H1 (cell line): Measurements from ENCODE around the gene LDAH. TPM values are rescaled to one million over a fixed set of nuclear protein-coding genes. Genes with fewer than 3 reads are reported as not detected.

ENCODE experiments used
- CTCF ChIA-PET: fragments of 300-600 bp; sonication (Branson Sonifier 250); formaldehyde crosslinking; loops from one replicate; lab custom pipeline; 2021; ENCODE audit not compliant: partially characterized antibody; lab: Charles Lee
- POLR2A ChIA-PET: fragments of 300-600 bp; sonication (Branson Sonifier 250); formaldehyde crosslinking; loops from one replicate; lab custom pipeline; 2021; ENCODE audit warnings: inconsistent platforms; ENCODE audit not compliant: partially characterized antibody; lab: Charles Lee
- DNase-seq, 2 experiments: peaks; one replicate each; pipeline versions ENCODE4 v3.0.0 to v3.0.0-alpha.2; 2010 to 2022; ENCODE audit warnings: low spot score in 2 of 2, low read depth in 1 of 2, mixed read lengths in 1 of 2
- FAIRE-seq: peaks from 2 replicates; lab custom pipeline; 2011; peaks lifted over from hg19 to GRCh38; lab: Jason Lieb, UNC
- H2AFZ ChIP-seq: 2 replicates; pipeline ENCODE4 v1.8.1; 2012; ENCODE audit warnings: low read length, inconsistent platforms
- H2AK5ac ChIP-seq: 2 replicates; pipeline ENCODE4 v1.6.1; 2013; ENCODE audit warnings: low read depth, low read length
- H2BK120ac ChIP-seq: replicated peaks from 2 replicates; pipeline ENCODE3; 2013; ENCODE audit warnings: low read depth, low read length, inconsistent platforms
- H2BK12ac ChIP-seq: 2 replicates; pipeline ENCODE4 v1.6.1; 2013; ENCODE audit warnings: low read depth, low read length
- H2BK15ac ChIP-seq: 2 replicates; pipeline ENCODE4 v1.6.1; 2013; ENCODE audit warnings: low read length
- H2BK20ac ChIP-seq: 2 replicates; pipeline ENCODE4 v1.6.1; 2013; ENCODE audit warnings: low read length
- H2BK5ac ChIP-seq: 2 replicates; pipeline ENCODE4 v1.6.1; 2013; ENCODE audit warnings: low read depth, low read length
- H3K14ac ChIP-seq: 2 replicates; pipeline ENCODE4 v1.6.1; 2013; ENCODE audit warnings: inconsistent platforms; ENCODE audit not compliant: insufficient read length
- H3K18ac ChIP-seq: 2 replicates; pipeline ENCODE4 v1.6.1; 2013; ENCODE audit warnings: low read length; ENCODE audit errors: extremely low read depth
- H3K23ac ChIP-seq: 2 replicates; pipeline ENCODE4 v1.6.1; 2013; ENCODE audit warnings: inconsistent platforms; ENCODE audit not compliant: insufficient read length
- H3K23me2 ChIP-seq: 2 replicates; pipeline ENCODE4 v1.6.1; 2013; ENCODE audit warnings: low read depth, low read length
- H3K27ac ChIP-seq: 2 replicates; pipeline ENCODE4 v1.6.1; 2011; ENCODE audit warnings: low read depth, low read length, inconsistent platforms
- H3K27me3 ChIP-seq, 4 experiments: replicated peaks in 1 of 4; 1 replicate in 1 of 4; 2 replicates in 3 of 4; pipeline versions ENCODE4 v1.6.1 to v1.8.1; 2011 to 2013; ENCODE audit warnings: low read length in 3 of 4, mild to moderate bottlenecking in 3 of 4, inconsistent platforms in 2 of 4, mixed read lengths in 2 of 4, moderate library complexity in 1 of 4; ENCODE audit not compliant: control insufficient read depth in 3 of 4, insufficient read depth in 3 of 4; ENCODE audit errors: extremely low read depth in 1 of 4
- H3K36me3 ChIP-seq, 4 experiments: 2 replicates each; pipeline versions ENCODE4 v1.6.1 to v1.8.1; 2011 to 2013; ENCODE audit warnings: mild to moderate bottlenecking in 4 of 4, low read length in 3 of 4, moderate library complexity in 2 of 4, control low read depth in 1 of 4, inconsistent platforms in 1 of 4; ENCODE audit not compliant: insufficient read depth in 4 of 4, control insufficient read depth in 2 of 4
- H3K4ac ChIP-seq: replicated peaks from 2 replicates; pipeline ENCODE3; 2013; ENCODE audit warnings: low read length, low read depth, mixed read lengths, inconsistent platforms; ENCODE audit not compliant: insufficient read length
- H3K4me1 ChIP-seq, 4 experiments: replicated peaks in 1 of 4; 1 replicate in 1 of 4; 2 replicates in 3 of 4; pipeline versions ENCODE4 v1.6.1 to v1.8.1; 2011 to 2013; ENCODE audit warnings: low read length in 3 of 4, inconsistent platforms in 2 of 4, mixed read lengths in 1 of 4; ENCODE audit not compliant: insufficient read depth in 4 of 4, control insufficient read depth in 3 of 4
- H3K4me2 ChIP-seq, 2 experiments: 2 replicates each; pipeline versions ENCODE4 v1.6.1 to v1.8.1; 2011 to 2013; ENCODE audit warnings: low read depth in 2 of 2, low read length in 2 of 2, control low read depth in 1 of 2, inconsistent platforms in 1 of 2, mild to moderate bottlenecking in 1 of 2; ENCODE audit not compliant: insufficient read depth in 1 of 2
- H3K4me3 ChIP-seq, 4 experiments: fragments of 200-600, 300-600 bp in 1 of 4; sonication (generic), shearing (Covaris generic), sonication (Bioruptor Twin) in 1 of 4; 2 replicates each; pipeline versions ENCODE4 v1.5.1 to v1.8.1; 2011 to 2016; ENCODE audit warnings: low read length in 4 of 4, low read depth in 3 of 4, control low read depth in 2 of 4, inconsistent platforms in 2 of 4, mild to moderate bottlenecking in 2 of 4, mixed read lengths in 1 of 4, moderate library complexity in 1 of 4; ENCODE audit not compliant: insufficient read depth in 2 of 4; ENCODE audit errors: extremely low read depth in 1 of 4
- H3K56ac ChIP-seq: replicated peaks from 2 replicates; pipeline ENCODE3; 2013; ENCODE audit warnings: low read depth, mild to moderate bottlenecking, mixed read lengths, low read length, inconsistent platforms; ENCODE audit not compliant: insufficient read length
- H3K79me1 ChIP-seq: 2 replicates; pipeline ENCODE4 v1.6.1; 2013; ENCODE audit warnings: low read depth, low read length, control low read depth
- H3K79me2 ChIP-seq, 2 experiments: 2 replicates each; pipeline versions ENCODE4 v1.6.1 to v1.8.1; 2012 to 2013; ENCODE audit warnings: low read length in 2 of 2, mild to moderate bottlenecking in 2 of 2, inconsistent platforms in 1 of 2; ENCODE audit not compliant: insufficient read depth in 2 of 2, control insufficient read depth in 1 of 2
- H3K9ac ChIP-seq, 4 experiments: replicated peaks in 1 of 4; 1 replicate in 1 of 4; 2 replicates in 3 of 4; pipeline versions ENCODE4 v1.6.1 to v1.8.1; 2011 to 2013; ENCODE audit warnings: low read depth in 3 of 4, low read length in 3 of 4, control low read depth in 2 of 4, mild to moderate bottlenecking in 2 of 4, moderate library complexity in 2 of 4, inconsistent platforms in 1 of 4; ENCODE audit errors: extremely low read depth in 1 of 4
- H3K9me3 ChIP-seq, 2 experiments: 2 replicates each; pipeline versions ENCODE4 v1.6.1 to v1.8.1; 2012 to 2013; ENCODE audit warnings: mild to moderate bottlenecking in 2 of 2, moderate library complexity in 2 of 2, control low read depth in 1 of 2, inconsistent platforms in 1 of 2, low read depth in 1 of 2, low read length in 1 of 2, mixed read lengths in 1 of 2; ENCODE audit not compliant: insufficient read depth in 2 of 2
- H4K20me1 ChIP-seq, 2 experiments: replicated peaks in 1 of 2; 2 replicates each; pipeline versions ENCODE3 to v1.8.1; 2011 to 2013; ENCODE audit warnings: inconsistent platforms in 2 of 2, low read length in 2 of 2, mild to moderate bottlenecking in 1 of 2; ENCODE audit not compliant: insufficient read depth in 2 of 2, control insufficient read depth in 1 of 2
- H4K5ac ChIP-seq: 2 replicates; pipeline ENCODE4 v1.6.1; 2013; ENCODE audit warnings: low read length, low read depth, mixed read lengths, inconsistent platforms; ENCODE audit not compliant: insufficient read length
- H4K8ac ChIP-seq: 2 replicates; pipeline ENCODE4 v1.8.0; 2013; ENCODE audit warnings: mild to moderate bottlenecking, moderate library complexity, low read length, inconsistent platforms; ENCODE audit not compliant: insufficient read depth; ENCODE audit errors: extremely low read depth
- H4K91ac ChIP-seq: replicated peaks from 2 replicates; pipeline ENCODE3; 2013; ENCODE audit warnings: low read length, mixed read lengths, inconsistent platforms; ENCODE audit not compliant: insufficient read length
- EGR1 ChIP-seq: IDR thresholded peaks from 2 replicates; pipeline ENCODE4 v1.6.1; 2011; ENCODE audit warnings: low read depth, low read length, borderline replicate concordance
- EP300 ChIP-seq, 2 experiments: IDR thresholded peaks; 1 replicate in 1 of 2; 2 replicates in 1 of 2; pipeline ENCODE4 v1.6.1; 2011 to 2012; ENCODE audit warnings: low read depth in 2 of 2, low read length in 2 of 2, mild to moderate bottlenecking in 2 of 2, borderline replicate concordance in 1 of 2, inconsistent platforms in 1 of 2, moderate library complexity in 1 of 2
- WGBS, 2 experiments: shearing (Covaris generic) in 1 of 2; methylation state at CpG; one replicate each; pipeline versions ENCODE4 v1.1.6 to v1.1.7; 2013 to 2015; ENCODE audit warnings: low lambda C conversion rate in 2 of 2, mixed read lengths in 2 of 2, inconsistent platforms in 1 of 2, low coverage in 1 of 2, missing lambda C conversion rate in 1 of 2; ENCODE audit not compliant: insufficient replicate concordance in 2 of 2, insufficient coverage in 1 of 2, insufficient read length in 1 of 2; ENCODE audit errors: extremely low coverage in 1 of 2, missing lambda C conversion rate in 1 of 2; 5-methylcytosine and 5-hydroxymethylcytosine counted together
- polyA plus RNA-seq, 7 experiments: library from polyadenylated mRNA; depleted of rRNA in 3 of 7; stranded (reverse) in 5 of 7; unstranded in 2 of 7; fragments of >200 nt in 5 of 7; fragments of 200-250 nt in 2 of 7; gene quantifications; 1 replicate in 5 of 7; 2 replicates in 1 of 7; 4 replicates in 1 of 7; pipeline versions ENCODE4 v1.2.1 to v1.2.3, GENCODE V29; 2011 to 2013; ENCODE audit warnings: missing spikeins in 2 of 7, mixed read lengths in 2 of 7
- total RNA-seq: library from RNA; stranded (reverse); fragmentation: NEBNext Ultra II Directional; extraction: Animal tissue kit (Norgen Biotek cat#: 25700); gene quantifications from 2 replicates; pipeline ENCODE4 v1.2.1, GENCODE V29; 2021

Gene LDAH
- total and polyA plus RNA-seq, 2 of the 8 experiments (the other 6 are each of a cell fraction or from before 2014, with no cell fraction given) = 10.9 to 26.3 TPM

- H2BK12ac ChIP-seq = no peak overlapping the region
- no peak overlapping the region for H3K18ac ChIP-seq
- no peak overlapping the region for H3K4ac ChIP-seq
- no peak for TF ChIP-seq EGR1
- no peak for TF ChIP-seq EP300 (IDR thresholded peaks at IDR 0.05; ENCODE audit: borderline replicate concordance in 1 of 2, low read depth in 2 of 2, low read length in 2 of 2)
- no peak overlapping the region for H3K23ac ChIP-seq
- no peak overlapping the region for H4K91ac ChIP-seq
- no peak for FAIRE-seq
- H3K23me2 ChIP-seq = peaks cover 14% of the 10 kb centered on the region; the same call in 1 of the 2 replicates
- H3K79me2 ChIP-seq = no peaks in the 10 kb centered on the region
- H3K36me3 ChIP-seq = no peaks in the 10 kb centered on the region; a peak in 1 of 8 replicates
- peaks cover 2 to 11% of the 10 kb centered on the region in 2 experiments for H4K20me1 ChIP-seq
- WGBS, 2 experiments = 74% methylated on average over 5 of the region's 5 CpGs; no CpG with 5 or more reads in 1 of the 2 experiments
- H2BK20ac ChIP-seq = no peak overlapping the region
- H2AK5ac ChIP-seq = no peak overlapping the region
- peaks cover 45 to 57% (median 55%) of the 10 kb centered on the region in 4 experiments for H3K27me3 ChIP-seq
- H3K14ac ChIP-seq = no peak overlapping the region
- H2BK5ac ChIP-seq = no peak overlapping the region
- DNase-seq = no peak
- no peak overlapping the region for H3K9ac ChIP-seq
- peaks cover 0 to 16% (median 5%) of the 10 kb centered on the region in 4 experiments; a peak in 6 of 7 replicates for H3K4me1 ChIP-seq
- ChIA-PET CTCF (interaction anchor here (0.6 to 8.9 kb wide), 40 partner anchors 8 to 787 kb away, joined by 3 to 266 read pairs (median 8); partner anchors contain the start of genes HS1BP3, LDAH and RHOB), POLR2A (no interaction called here)
- no peak overlapping the region for H3K56ac ChIP-seq
- H3K27ac ChIP-seq = no peak overlapping the region
- no peak overlapping the region for H2AFZ ChIP-seq
- no peak overlapping the region for H4K8ac ChIP-seq
- no peak overlapping the region for H3K4me3 ChIP-seq
- no peaks in the 10 kb centered on the region for H3K9me3 ChIP-seq
- no peak overlapping the region for H2BK15ac ChIP-seq
- no peak overlapping the region for H4K5ac ChIP-seq
- no peak overlapping the region for H2BK120ac ChIP-seq
- no peaks in the 10 kb centered on the region for H3K79me1 ChIP-seq
- no peak overlapping the region; a peak in 1 of 4 replicates for H3K4me2 ChIP-seq
These were observed 160.5 kb downstream of the LDAH start for GRCh38 chr2:20662308-20662937.
